ENCODE data around the gene ARAP3.

DNA sequence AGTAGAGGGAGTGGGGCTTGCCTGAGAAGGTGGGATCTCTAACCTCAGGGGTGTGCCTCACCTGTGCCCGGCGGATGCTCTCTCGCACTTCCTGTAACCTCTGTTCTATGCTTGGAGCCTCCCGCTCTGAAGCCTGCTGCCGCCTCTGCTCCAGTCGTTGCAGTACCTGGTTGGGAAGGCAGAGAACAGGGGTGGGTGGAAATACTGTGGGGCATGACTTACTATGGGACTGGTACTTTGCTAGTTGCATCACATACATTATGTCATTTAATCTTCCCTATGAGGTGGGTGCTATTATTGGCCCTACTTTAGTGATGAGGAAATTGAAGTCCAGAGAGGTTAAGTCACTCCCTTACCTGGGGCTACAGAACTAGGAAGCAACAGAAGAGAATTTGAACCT is 36.0 kb downstream of the ARAP3 start:
- TF ChIP-seq, protein P1, sequence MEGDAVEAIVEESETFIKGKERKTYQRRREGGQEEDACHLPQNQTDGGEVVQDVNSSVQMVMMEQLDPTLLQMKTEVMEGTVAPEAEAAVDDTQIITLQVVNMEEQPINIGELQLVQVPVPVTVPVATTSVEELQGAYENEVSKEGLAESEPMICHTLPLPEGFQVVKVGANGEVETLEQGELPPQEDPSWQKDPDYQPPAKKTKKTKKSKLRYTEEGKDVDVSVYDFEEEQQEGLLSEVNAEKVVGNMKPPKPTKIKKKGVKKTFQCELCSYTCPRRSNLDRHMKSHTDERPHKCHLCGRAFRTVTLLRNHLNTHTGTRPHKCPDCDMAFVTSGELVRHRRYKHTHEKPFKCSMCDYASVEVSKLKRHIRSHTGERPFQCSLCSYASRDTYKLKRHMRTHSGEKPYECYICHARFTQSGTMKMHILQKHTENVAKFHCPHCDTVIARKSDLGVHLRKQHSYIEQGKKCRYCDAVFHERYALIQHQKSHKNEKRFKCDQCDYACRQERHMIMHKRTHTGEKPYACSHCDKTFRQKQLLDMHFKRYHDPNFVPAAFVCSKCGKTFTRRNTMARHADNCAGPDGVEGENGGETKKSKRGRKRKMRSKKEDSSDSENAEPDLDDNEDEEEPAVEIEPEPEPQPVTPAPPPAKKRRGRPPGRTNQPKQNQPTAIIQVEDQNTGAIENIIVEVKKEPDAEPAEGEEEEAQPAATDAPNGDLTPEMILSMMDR (IDR thresholded peaks at IDR 0.05), result no peak
- no peak for TF ChIP-seq POLR2A (IDR thresholded peaks at IDR 0.05)
